HEK293T (cell line): ENCODE results near the gene LAMB1.

Experiments used
- CTCF ChIA-PET: fragments of 350-600 bp; formaldehyde crosslinking; extraction: SDS; loops from one replicate; lab custom pipeline; 2021; ENCODE audit warnings: antibody characterized with exemption, inconsistent platforms; lab: Yijun Ruan, JAX
- POLR2A ChIA-PET: fragments of 350-600 bp; formaldehyde crosslinking; extraction: SDS; loops from one replicate; lab custom pipeline; 2020; ENCODE audit warnings: antibody characterized with exemption, inconsistent platforms; lab: Yijun Ruan, JAX
- DNase-seq: peaks from one replicate; pipeline ENCODE4 v3.0.0; 2012; ENCODE audit warnings: mixed read lengths; ENCODE audit errors: extremely low spot score
- ARNT ChIP-seq: fragments of 450-650 bp; IDR thresholded peaks from 2 replicates; pipeline ENCODE4 v1.6.1; 2017; ENCODE audit warnings: mild to moderate bottlenecking
- BHLHE40 ChIP-seq: fragments of 450-650 bp; IDR thresholded peaks from 2 replicates; pipeline ENCODE4 v1.6.1; 2016; ENCODE audit warnings: mild to moderate bottlenecking, moderate library complexity, borderline replicate concordance
- CTBP1 ChIP-seq: fragments of 450-650 bp; IDR thresholded peaks from 2 replicates; pipeline ENCODE4 v1.6.1; 2016; ENCODE audit warnings: borderline replicate concordance
- ELF4 ChIP-seq: fragments of 450-650 bp; IDR thresholded peaks from 2 replicates; pipeline ENCODE4 v1.6.1; 2017; ENCODE audit warnings: antibody characterized with exemption
- FOXA1 ChIP-seq: fragments of 450-650 bp; IDR thresholded peaks from 2 replicates; pipeline ENCODE4 v1.6.1; 2016; ENCODE audit warnings: mild to moderate bottlenecking
- FOXK2 ChIP-seq: fragments of 450-650 bp; IDR thresholded peaks from 2 replicates; pipeline ENCODE4 v1.6.1; 2016; ENCODE audit warnings: mild to moderate bottlenecking
- FOXM1 ChIP-seq: fragments of 450-650 bp; IDR thresholded peaks from 2 replicates; pipeline ENCODE4 v1.6.1; 2017; ENCODE audit warnings: mild to moderate bottlenecking, borderline replicate concordance
- HDGF ChIP-seq: fragments of 450-650 bp; IDR thresholded peaks from 2 replicates; pipeline ENCODE4 v1.6.1; 2017; ENCODE audit warnings: antibody characterized with exemption, borderline replicate concordance
- L3MBTL2 ChIP-seq: fragments of 450-650 bp; conservative IDR thresholded peaks from 2 replicates; pipeline ENCODE4 v1.6.1; 2016; ENCODE audit warnings: mild to moderate bottlenecking
- LEF1 ChIP-seq: fragments of 450-650 bp; IDR thresholded peaks from 2 replicates; pipeline ENCODE4 v1.6.1; 2017; ENCODE audit warnings: mild to moderate bottlenecking, borderline replicate concordance
- NFRKB ChIP-seq: fragments of 450-650 bp; IDR thresholded peaks from 2 replicates; pipeline ENCODE4 v1.6.1; 2016; ENCODE audit warnings: mild to moderate bottlenecking, moderate library complexity
- PKNOX1 ChIP-seq: fragments of 450-650 bp; IDR thresholded peaks from 2 replicates; pipeline ENCODE4 v1.6.1; 2016
- SP1 ChIP-seq: fragments of 450-650 bp; IDR thresholded peaks from 2 replicates; pipeline ENCODE4 v1.6.1; 2017
- SUZ12 ChIP-seq: fragments of 450-650 bp; IDR thresholded peaks from 2 replicates; pipeline ENCODE4 v1.6.1; 2016; ENCODE audit warnings: mild to moderate bottlenecking
- TARDBP ChIP-seq: fragments of 450-650 bp; IDR thresholded peaks from 2 replicates; pipeline ENCODE4 v1.6.1; 2016
- ZNF384 ChIP-seq: fragments of 450-650 bp; IDR thresholded peaks from 2 replicates; pipeline ENCODE4 v1.6.1; 2016

Gene LAMB1

GRCh38 chr7:108016841-108017775 is 14.1 kb upstream of the LAMB1 start:
- ChIA-PET CTCF (interaction anchor here (0.6 to 1.6 kb wide), 12 partner anchors 8 to 420 kb away, joined by 3 to 9 read pairs (median 3); partner anchors contain the start of gene LAMB1), POLR2A (interaction anchor here (1.2 to 1.8 kb wide), 3 partner anchors 14 to 274 kb away, joined by 4 to 9 read pairs (median 4); partner anchors contain the start of gene LAMB1)
- no peak for TF ChIP-seq L3MBTL2
- TF ChIP-seq FOXK2 = no peak
- TF ChIP-seq HDGF = no peak
- no peak for TF ChIP-seq SP1
- peak; percentile 30; the same call in 1 of the 2 replicates for TF ChIP-seq PKNOX1
- TF ChIP-seq BHLHE40 = no peak
- DNase-seq = peak; percentile 49

DNA sequence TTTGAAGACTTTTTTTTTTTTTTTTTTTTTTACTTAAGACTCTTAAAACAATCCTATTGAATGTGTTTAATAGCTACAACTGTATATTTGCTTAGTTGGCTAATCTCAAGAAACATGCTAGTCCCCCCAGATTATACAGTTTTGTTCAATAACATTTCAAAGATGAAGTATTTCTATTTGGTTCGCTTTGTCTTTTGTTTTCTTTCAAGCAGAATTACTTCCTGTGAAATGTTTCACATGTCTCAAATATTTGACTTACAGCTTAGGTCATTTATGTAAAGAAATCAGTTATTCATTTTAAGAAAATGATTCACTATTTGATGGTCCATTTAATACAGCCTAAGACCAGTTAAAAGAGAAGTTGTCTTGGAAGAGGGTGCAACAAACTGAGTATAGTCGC is 12.8 kb upstream of the LAMB1 start:
- CTCF ChIA-PET = interaction anchor here (0.6 to 1.6 kb wide), 4 partner anchors 9 to 99 kb away, joined by 3 to 7 read pairs (median 4); no protein-coding TSS in a partner anchor
- no peak for DNase-seq
- TF ChIP-seq TARDBP = no peak
- no peak for TF ChIP-seq CTBP1
- no peak for TF ChIP-seq FOXK2
- no peak for TF ChIP-seq PKNOX1
- no peak for TF ChIP-seq FOXM1
- no peak for TF ChIP-seq NFRKB
- POLR2A ChIA-PET = interaction anchor here (1.4 kb wide), 1 partner anchor 22 kb away, joined by 4 read pairs; no protein-coding TSS in a partner anchor

GRCh38 chr7:108014747-108015682 is 12.1 kb upstream of the LAMB1 start:
- TF ChIP-seq SP1 (no peak), PKNOX1 (no peak), LEF1 (no peak), FOXK2 (no peak), FOXA1 (no peak), FOXM1 (no peak), ARNT (no peak), ELF4 (no peak)
- no peak for DNase-seq
- CTCF ChIA-PET = interaction anchor here (0.7 kb wide), 1 partner anchor 99 kb away, joined by 3 read pairs; no protein-coding TSS in a partner anchor
- POLR2A ChIA-PET = no interaction called here

DNA sequence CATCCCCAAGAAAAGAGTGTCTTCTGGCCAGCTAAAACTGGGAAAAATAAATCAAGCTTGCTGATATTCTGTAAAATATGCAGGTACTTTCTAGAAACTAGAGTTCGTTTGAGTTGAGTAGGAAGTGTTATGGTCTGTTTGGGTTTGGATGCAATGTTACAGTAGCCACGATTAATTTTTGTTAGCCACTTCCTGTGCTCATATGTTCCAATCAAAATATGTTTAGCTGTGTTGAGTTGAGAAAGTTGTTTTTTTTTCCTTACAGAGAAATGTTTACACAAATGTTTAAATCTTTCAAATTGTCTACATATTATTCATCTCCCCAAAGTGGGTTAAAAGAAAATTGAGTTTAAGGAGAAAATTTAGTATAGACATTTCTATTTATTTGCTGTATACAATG is 11.3 kb upstream of the LAMB1 start:
- no peak for DNase-seq
- no peak for TF ChIP-seq ARNT
- POLR2A ChIA-PET = no interaction called here
- CTCF ChIA-PET = no interaction called here

GRCh38 chr7:108012499-108013430 is 9.8 kb upstream of the LAMB1 start:
- DNase-seq = no peak
- ChIA-PET POLR2A (no interaction called here), CTCF (no interaction called here)
- TF ChIP-seq HDGF (no peak), NFRKB (no peak), LEF1 (no peak), ELF4 (no peak), SP1 (no peak), FOXA1 (no peak), L3MBTL2 (no peak)

GRCh38 chr7:108010377-108010776 is 7.4 kb upstream of the LAMB1 start:
- ChIA-PET CTCF (no interaction called here), POLR2A (no interaction called here)
- no peak for DNase-seq
- TF ChIP-seq L3MBTL2 (no peak), ARNT (no peak), ZNF384 (no peak), FOXM1 (no peak), PKNOX1 (no peak), BHLHE40 (no peak), HDGF (no peak), ELF4 (no peak), NFRKB (no peak), FOXA1 (no peak), SUZ12 (no peak), FOXK2 (no peak), TARDBP (no peak), SP1 (no peak), LEF1 (no peak), CTBP1 (no peak)
